Mammary epithelial cell (primary cell): ENCODE results near the gene KRT3.

ENCODE experiments used
- EZH2 ChIP-seq: IDR thresholded peaks from 2 replicates; pipeline ENCODE4 v1.6.1; 2012; ENCODE audit warnings: low read length, inconsistent platforms, borderline replicate concordance
- TF ChIP-seq, protein P1 (sequence below), 2 donors: IDR thresholded peaks in 1 of 2; conservative IDR thresholded peaks in 1 of 2; 2 replicates each; pipeline ENCODE4 v1.5.1; 2011 to 2012; ENCODE audit warnings: inconsistent platforms in 2 of 2, low read length in 2 of 2, mild to moderate bottlenecking in 2 of 2, control low read depth in 1 of 2, low read depth in 1 of 2; ENCODE audit not compliant: insufficient read depth in 1 of 2; ENCODE audit errors: extremely low read depth in 1 of 2

GRCh38 chr12:52815161-52815560 lies 19.2 kb upstream of the KRT3 start:
- TF ChIP-seq, protein P1, sequence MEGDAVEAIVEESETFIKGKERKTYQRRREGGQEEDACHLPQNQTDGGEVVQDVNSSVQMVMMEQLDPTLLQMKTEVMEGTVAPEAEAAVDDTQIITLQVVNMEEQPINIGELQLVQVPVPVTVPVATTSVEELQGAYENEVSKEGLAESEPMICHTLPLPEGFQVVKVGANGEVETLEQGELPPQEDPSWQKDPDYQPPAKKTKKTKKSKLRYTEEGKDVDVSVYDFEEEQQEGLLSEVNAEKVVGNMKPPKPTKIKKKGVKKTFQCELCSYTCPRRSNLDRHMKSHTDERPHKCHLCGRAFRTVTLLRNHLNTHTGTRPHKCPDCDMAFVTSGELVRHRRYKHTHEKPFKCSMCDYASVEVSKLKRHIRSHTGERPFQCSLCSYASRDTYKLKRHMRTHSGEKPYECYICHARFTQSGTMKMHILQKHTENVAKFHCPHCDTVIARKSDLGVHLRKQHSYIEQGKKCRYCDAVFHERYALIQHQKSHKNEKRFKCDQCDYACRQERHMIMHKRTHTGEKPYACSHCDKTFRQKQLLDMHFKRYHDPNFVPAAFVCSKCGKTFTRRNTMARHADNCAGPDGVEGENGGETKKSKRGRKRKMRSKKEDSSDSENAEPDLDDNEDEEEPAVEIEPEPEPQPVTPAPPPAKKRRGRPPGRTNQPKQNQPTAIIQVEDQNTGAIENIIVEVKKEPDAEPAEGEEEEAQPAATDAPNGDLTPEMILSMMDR (conservative IDR thresholded peaks at IDR 0.05 in 1 of 2, IDR thresholded peaks at IDR 0.05 in 1 of 2; ENCODE audit: extremely low read depth in 1 of 2, insufficient read depth in 1 of 2, low read depth in 1 of 2, low read length in 2 of 2) = no peak
- no peak for TF ChIP-seq EZH2
